LNCaP clone FGC (cell line): ENCODE measurements around the gene FGGY.

ENCODE experiments used
- DNase-seq: peaks from one replicate; pipeline ENCODE4 v3.0.0-alpha.2; 2011; ENCODE audit warnings: low read depth
- H3K4me3 ChIP-seq: 2 replicates; pipeline ENCODE4 v1.5.1; 2011; ENCODE audit warnings: mild to moderate bottlenecking, low read depth, low read length, control low read depth
- CTCF ChIP-seq: IDR thresholded peaks from 2 replicates; pipeline ENCODE4 v1.5.1; 2012; ENCODE audit warnings: mild to moderate bottlenecking; ENCODE audit not compliant: control insufficient read depth, insufficient read depth; ENCODE audit errors: extremely low read depth

The FGGY gene

GRCh38 chr1:59678040-59678439 is 381.1 kb downstream of the FGGY start:
- no peak for DNase-seq
- TF ChIP-seq CTCF, result no peak
- H3K4me3 ChIP-seq, result no peak overlapping the region

- DNase-seq, result no peak
- no peak for TF ChIP-seq CTCF
- H3K4me3 ChIP-seq, result no peak overlapping the region
These were observed 381.8 kb downstream of the FGGY start for GRCh38 chr1:59678493-59679228.

- DNase-seq, result no peak
- no peak overlapping the region for H3K4me3 ChIP-seq
- TF ChIP-seq CTCF, result no peak
These were observed 383.1 kb downstream of the FGGY start for GRCh38 chr1:59680044-59680443.

GRCh38 chr1:59682396-59683080 is 385.6 kb downstream of the FGGY start:
- DNase-seq, result no peak
- no peak overlapping the region for H3K4me3 ChIP-seq
- no peak for TF ChIP-seq CTCF

- no peak overlapping the region for H3K4me3 ChIP-seq
- no peak for DNase-seq
- TF ChIP-seq CTCF, result no peak
These were observed 386.3 kb downstream of the FGGY start for GRCh38 chr1:59683197-59683596.

- H3K4me3 ChIP-seq, result no peak overlapping the region
- no peak for TF ChIP-seq CTCF
- DNase-seq, result no peak
These were observed 387.8 kb downstream of the FGGY start for GRCh38 chr1:59684698-59685097.
